IPS DF 6.9 (cell line): Measurements from ENCODE around the gene FRMD4A.
"Not testable (repeated sequence)": the region's sequence is repeated elsewhere in the genome, so short reads cannot be mapped to it uniquely, and the experiment has no call there.

ENCODE experiments used
- DNase-seq: peaks from one replicate; pipeline ENCODE4 v3.0.0-alpha.2; 2013; ENCODE audit warnings: low read depth, low spot score
- H3K27ac ChIP-seq: one replicate; pipeline ENCODE4 v1.5.1; 2013; ENCODE audit warnings: low read length, control low read depth
- H3K27me3 ChIP-seq: 2 replicates; pipeline ENCODE4 v1.6.1; 2013; ENCODE audit warnings: mild to moderate bottlenecking, low read length; ENCODE audit not compliant: control insufficient read depth, insufficient read depth
- H3K36me3 ChIP-seq: 2 replicates; pipeline ENCODE4 v1.6.1; 2013; ENCODE audit warnings: low read length; ENCODE audit not compliant: control insufficient read depth, insufficient read depth
- H3K4me1 ChIP-seq: 2 replicates; pipeline ENCODE4 v1.6.1; 2013; ENCODE audit warnings: low read length; ENCODE audit not compliant: control insufficient read depth, insufficient read depth
- H3K4me3 ChIP-seq: 2 replicates; pipeline ENCODE4 v1.5.1; 2013; ENCODE audit warnings: mild to moderate bottlenecking, low read length
- H3K9me3 ChIP-seq: 2 replicates; pipeline ENCODE4 v1.6.1; 2013; ENCODE audit warnings: low read length, inconsistent platforms; ENCODE audit not compliant: control insufficient read depth, insufficient read depth
- WGBS: extraction: QIAGEN DNeasy Blood & Tissue Kit; methylation state at CpG from one replicate; pipeline ENCODE4 v1.1.7; 2013; ENCODE audit warnings: mixed read lengths, missing lambda C conversion rate; ENCODE audit not compliant: insufficient read length, insufficient coverage; 5-methylcytosine and 5-hydroxymethylcytosine counted together

The FRMD4A gene

GRCh38 chr10:14042051-14042450, 288.7 kb downstream of the FRMD4A start:
- H3K4me3 ChIP-seq, H3K9me3 ChIP-seq, H3K27ac ChIP-seq, H3K36me3 ChIP-seq, H3K27me3 ChIP-seq, H3K4me1 ChIP-seq, DNase-seq: not testable (repeated sequence)
- no CpG with 5 or more reads among the region's 7 CpGs for WGBS

- no peak overlapping the region for H3K4me3 ChIP-seq
- H3K9me3 ChIP-seq = no peaks in the 10 kb centered on the region
- H3K27me3 ChIP-seq = no peaks in the 10 kb centered on the region
- H3K36me3 ChIP-seq = no peaks in the 10 kb centered on the region
- H3K4me1 ChIP-seq = no peaks in the 10 kb centered on the region; the same call in 1 of the 2 replicates
- no peak for DNase-seq
- WGBS = no CpG with 5 or more reads among the region's 9 CpGs
- no peak overlapping the region for H3K27ac ChIP-seq
These were observed 289.7 kb downstream of the FRMD4A start for GRCh38 chr10:14040787-14041631.

GRCh38 chr10:14039968-14040668, 290.6 kb downstream of the FRMD4A start:
- H3K27me3 ChIP-seq = no peaks in the 10 kb centered on the region
- H3K4me1 ChIP-seq = no peaks in the 10 kb centered on the region; the same call in 1 of the 2 replicates
- no CpG with 5 or more reads among the region's 4 CpGs for WGBS
- no peaks in the 10 kb centered on the region for H3K36me3 ChIP-seq
- no peak for DNase-seq
- no peak overlapping the region for H3K27ac ChIP-seq
- H3K9me3 ChIP-seq = no peaks in the 10 kb centered on the region
- no peak overlapping the region for H3K4me3 ChIP-seq

GRCh38 chr10:14036233-14036632, 294.5 kb downstream of the FRMD4A start:
- no peak for DNase-seq
- Histone ChIP-seq H3K4me3 (no peak overlapping the region), H3K27ac (no peak overlapping the region), H3K36me3 (no peaks in the 10 kb centered on the region), H3K9me3 (no peaks in the 10 kb centered on the region), H3K4me1 (no peaks in the 10 kb centered on the region; the same call in 1 of the 2 replicates), H3K27me3 (no peaks in the 10 kb centered on the region)
- WGBS = no CpG with 5 or more reads among the region's 7 CpGs

GRCh38 chr10:14035506-14035905, 295.2 kb downstream of the FRMD4A start:
- H3K4me1 ChIP-seq = no peaks in the 10 kb centered on the region; the same call in 1 of the 2 replicates
- H3K36me3 ChIP-seq = no peaks in the 10 kb centered on the region
- H3K27me3 ChIP-seq = no peaks in the 10 kb centered on the region
- H3K4me3 ChIP-seq = no peak overlapping the region
- no CpG with 5 or more reads among the region's 6 CpGs for WGBS
- DNase-seq = no peak
- H3K27ac ChIP-seq = no peak overlapping the region
- no peaks in the 10 kb centered on the region for H3K9me3 ChIP-seq

- no peaks in the 10 kb centered on the region for H3K36me3 ChIP-seq
- no peaks in the 10 kb centered on the region for H3K4me1 ChIP-seq
- peak; percentile 55 for DNase-seq
- H3K9me3 ChIP-seq = no peaks in the 10 kb centered on the region
- H3K4me3 ChIP-seq = no peak overlapping the region
- no peak overlapping the region for H3K27ac ChIP-seq
- H3K27me3 ChIP-seq = no peaks in the 10 kb centered on the region
- no CpG with 5 or more reads among the region's 17 CpGs for WGBS
These were observed 298.2 kb downstream of the FRMD4A start for GRCh38 chr10:14032406-14032998.

GRCh38 chr10:14026325-14026724, 304.4 kb downstream of the FRMD4A start:
- H3K27me3 ChIP-seq = no peaks in the 10 kb centered on the region
- no peak overlapping the region for H3K4me3 ChIP-seq
- no CpG with 5 or more reads among the region's 4 CpGs for WGBS
- no peak for DNase-seq
- H3K27ac ChIP-seq = no peak overlapping the region
- H3K36me3 ChIP-seq = no peaks in the 10 kb centered on the region
- no peaks in the 10 kb centered on the region for H3K4me1 ChIP-seq
- no peaks in the 10 kb centered on the region for H3K9me3 ChIP-seq

- Histone ChIP-seq H3K9me3 (no peaks in the 10 kb centered on the region), H3K4me3 (no peak overlapping the region), H3K27me3 (no peaks in the 10 kb centered on the region), H3K4me1 (no peaks in the 10 kb centered on the region), H3K27ac (no peak overlapping the region), H3K36me3 (no peaks in the 10 kb centered on the region)
- no CpG with 5 or more reads among the region's 10 CpGs for WGBS
- DNase-seq = no peak
These were observed 305.2 kb downstream of the FRMD4A start for GRCh38 chr10:14025283-14026189.

GRCh38 chr10:14024329-14025202, 306.2 kb downstream of the FRMD4A start:
- WGBS = no CpG with 5 or more reads among the region's 15 CpGs
- no peak for DNase-seq
- no peaks in the 10 kb centered on the region for H3K27me3 ChIP-seq
- H3K27ac ChIP-seq = no peak overlapping the region
- no peaks in the 10 kb centered on the region for H3K36me3 ChIP-seq
- H3K9me3 ChIP-seq = no peaks in the 10 kb centered on the region
- H3K4me3 ChIP-seq = no peak overlapping the region
- H3K4me1 ChIP-seq = no peaks in the 10 kb centered on the region
